ENCODE data around the gene GPANK1. TPM values are rescaled to one million over a fixed set of nuclear protein-coding genes. Genes with fewer than 3 reads are reported as not detected.
A peak's percentile ranks its signal among the peaks of the same experiment; 100 is the strongest.

The GPANK1 gene
- total and polyA plus RNA-seq, 2 of the 13 experiments (the other 11 are each of a cell fraction or from before 2014, with no cell fraction given), result 15.4 to 22.8 TPM

DNA sequence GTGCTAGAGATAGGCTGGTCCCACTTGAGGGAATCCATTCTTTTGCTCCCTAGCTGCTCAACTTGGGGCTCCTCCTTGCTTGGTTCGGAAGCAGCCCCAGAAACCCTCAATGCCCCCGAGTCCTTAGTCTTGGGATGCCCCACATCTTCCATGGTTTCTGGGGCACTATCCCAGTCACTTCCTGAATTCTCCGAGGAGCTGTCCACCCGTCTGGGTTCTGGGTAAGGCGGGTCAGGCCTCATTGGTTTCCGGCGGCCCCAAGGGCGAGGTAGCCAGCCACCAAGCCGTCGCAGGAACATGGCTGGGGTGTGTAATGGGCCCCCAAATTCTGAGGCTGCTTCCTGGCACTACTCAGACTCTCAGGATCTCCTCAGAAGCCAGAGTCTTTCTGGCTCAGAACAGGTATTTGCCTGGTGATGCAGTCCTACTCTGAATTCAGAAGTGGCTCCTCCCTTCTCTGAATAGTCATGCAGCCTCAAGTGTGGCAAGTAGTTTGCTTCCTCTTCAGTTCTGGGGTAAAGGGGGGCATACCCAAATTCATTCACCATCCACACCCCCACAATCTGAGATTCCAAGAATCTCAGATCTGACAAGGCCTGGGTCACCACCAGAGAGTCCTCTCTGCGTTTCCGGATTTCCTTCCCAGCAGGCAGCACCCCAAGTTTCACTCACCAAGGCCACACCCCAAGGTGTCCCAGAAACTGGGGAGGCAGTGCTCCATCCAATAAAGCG is 5.0 kb downstream of the GPANK1 start (continued):
- TF ChIP-seq, protein P1, sequence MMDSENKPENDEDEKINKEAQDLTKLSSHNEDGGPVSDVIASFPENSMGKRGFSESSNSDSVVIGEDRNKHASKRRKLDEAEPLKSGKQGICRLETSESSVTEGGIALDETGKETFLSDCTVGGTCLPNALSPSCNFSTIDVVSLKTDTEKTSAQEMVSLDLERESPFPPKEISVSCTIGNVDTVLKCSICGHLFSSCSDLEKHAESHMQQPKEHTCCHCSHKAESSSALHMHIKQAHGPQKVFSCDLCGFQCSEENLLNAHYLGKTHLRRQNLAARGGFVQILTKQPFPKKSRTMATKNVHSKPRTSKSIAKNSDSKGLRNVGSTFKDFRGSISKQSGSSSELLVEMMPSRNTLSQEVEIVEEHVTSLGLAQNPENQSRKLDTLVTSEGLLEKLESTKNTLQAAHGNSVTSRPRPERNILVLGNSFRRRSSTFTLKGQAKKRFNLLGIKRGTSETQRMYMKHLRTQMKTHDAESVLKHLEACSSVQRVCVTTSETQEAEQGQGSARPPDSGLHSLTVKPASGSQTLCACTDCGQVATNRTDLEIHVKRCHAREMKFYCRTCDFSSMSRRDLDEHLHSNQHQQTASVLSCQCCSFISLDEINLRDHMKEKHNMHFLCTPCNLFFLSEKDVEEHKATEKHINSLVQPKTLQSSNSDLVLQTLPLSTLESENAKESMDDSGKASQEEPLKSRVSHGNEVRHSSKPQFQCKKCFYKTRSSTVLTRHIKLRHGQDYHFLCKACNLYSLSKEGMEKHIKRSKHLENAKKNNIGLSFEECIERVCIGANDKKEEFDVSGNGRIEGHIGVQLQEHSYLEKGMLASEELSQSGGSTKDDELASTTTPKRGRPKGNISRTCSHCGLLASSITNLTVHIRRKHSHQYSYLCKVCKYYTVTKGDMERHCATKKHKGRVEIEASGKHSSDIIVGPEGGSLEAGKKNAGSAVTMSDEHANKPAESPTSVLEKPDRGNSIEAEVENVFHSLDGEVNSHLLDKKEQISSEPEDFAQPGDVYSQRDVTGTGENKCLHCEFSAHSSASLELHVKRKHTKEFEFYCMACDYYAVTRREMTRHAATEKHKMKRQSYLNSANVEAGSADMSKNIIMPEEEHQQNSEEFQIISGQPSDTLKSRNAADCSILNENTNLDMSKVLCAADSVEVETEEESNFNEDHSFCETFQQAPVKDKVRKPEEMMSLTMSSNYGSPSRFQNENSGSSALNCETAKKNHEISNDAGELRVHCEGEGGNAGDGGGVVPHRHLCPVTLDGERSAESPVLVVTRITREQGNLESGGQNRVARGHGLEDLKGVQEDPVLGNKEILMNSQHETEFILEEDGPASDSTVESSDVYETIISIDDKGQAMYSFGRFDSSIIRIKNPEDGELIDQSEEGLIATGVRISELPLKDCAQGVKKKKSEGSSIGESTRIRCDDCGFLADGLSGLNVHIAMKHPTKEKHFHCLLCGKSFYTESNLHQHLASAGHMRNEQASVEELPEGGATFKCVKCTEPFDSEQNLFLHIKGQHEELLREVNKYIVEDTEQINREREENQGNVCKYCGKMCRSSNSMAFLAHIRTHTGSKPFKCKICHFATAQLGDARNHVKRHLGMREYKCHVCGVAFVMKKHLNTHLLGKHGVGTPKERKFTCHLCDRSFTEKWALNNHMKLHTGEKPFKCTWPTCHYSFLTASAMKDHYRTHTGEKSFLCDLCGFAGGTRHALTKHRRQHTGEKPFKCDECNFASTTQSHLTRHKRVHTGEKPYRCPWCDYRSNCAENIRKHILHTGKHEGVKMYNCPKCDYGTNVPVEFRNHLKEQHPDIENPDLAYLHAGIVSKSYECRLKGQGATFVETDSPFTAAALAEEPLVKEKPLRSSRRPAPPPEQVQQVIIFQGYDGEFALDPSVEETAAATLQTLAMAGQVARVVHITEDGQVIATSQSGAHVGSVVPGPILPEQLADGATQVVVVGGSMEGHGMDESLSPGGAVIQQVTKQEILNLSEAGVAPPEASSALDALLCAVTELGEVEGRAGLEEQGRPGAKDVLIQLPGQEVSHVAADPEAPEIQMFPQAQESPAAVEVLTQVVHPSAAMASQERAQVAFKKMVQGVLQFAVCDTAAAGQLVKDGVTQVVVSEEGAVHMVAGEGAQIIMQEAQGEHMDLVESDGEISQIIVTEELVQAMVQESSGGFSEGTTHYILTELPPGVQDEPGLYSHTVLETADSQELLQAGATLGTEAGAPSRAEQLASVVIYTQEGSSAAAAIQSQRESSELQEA (CRISPR knock-in tag; IDR thresholded peaks at IDR 0.05; ENCODE audit: not compliant biosample characterization), result no peak
- TF ChIP-seq CENPX (CRISPR knock-in tag; IDR thresholded peaks at IDR 0.05), result no peak
- no peak for TF ChIP-seq ZNF768 (CRISPR knock-in tag; IDR thresholded peaks at IDR 0.05)
- no peak for TF ChIP-seq NONO (IDR thresholded peaks at IDR 0.05)
- 0 out of 2 replicates have a peak, but pooled peaks have one; percentile 4 for TF ChIP-seq NONO (CRISPR knock-in tag; conservative IDR thresholded peaks at IDR 0.05)
- TF ChIP-seq, protein P2, sequence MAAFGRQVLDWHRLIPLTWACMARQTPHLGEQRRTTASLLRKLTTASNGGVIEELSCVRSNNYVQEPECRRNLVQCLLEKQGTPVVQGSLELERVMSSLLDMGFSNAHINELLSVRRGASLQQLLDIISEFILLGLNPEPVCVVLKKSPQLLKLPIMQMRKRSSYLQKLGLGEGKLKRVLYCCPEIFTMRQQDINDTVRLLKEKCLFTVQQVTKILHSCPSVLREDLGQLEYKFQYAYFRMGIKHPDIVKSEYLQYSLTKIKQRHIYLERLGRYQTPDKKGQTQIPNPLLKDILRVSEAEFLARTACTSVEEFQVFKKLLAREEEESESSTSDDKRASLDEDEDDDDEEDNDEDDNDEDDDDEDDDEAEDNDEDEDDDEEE (CRISPR knock-in tag; IDR thresholded peaks at IDR 0.05), result no peak
- TF ChIP-seq ZNF546 (CRISPR knock-in tag; conservative IDR thresholded peaks at IDR 0.05), result peak; percentile 34; the same call in 1 of the 2 replicates
- TF ChIP-seq SOX6 (IDR thresholded peaks at IDR 0.05), result no peak
- no peak; the same call in 1 of the 2 replicates for TF ChIP-seq SOX6 (CRISPR knock-in tag; IDR thresholded peaks at IDR 0.05)
- no peak for TF ChIP-seq ZNF75D (CRISPR knock-in tag; IDR thresholded peaks at IDR 0.05; ENCODE audit: borderline replicate concordance)
- TF ChIP-seq, protein P3, sequence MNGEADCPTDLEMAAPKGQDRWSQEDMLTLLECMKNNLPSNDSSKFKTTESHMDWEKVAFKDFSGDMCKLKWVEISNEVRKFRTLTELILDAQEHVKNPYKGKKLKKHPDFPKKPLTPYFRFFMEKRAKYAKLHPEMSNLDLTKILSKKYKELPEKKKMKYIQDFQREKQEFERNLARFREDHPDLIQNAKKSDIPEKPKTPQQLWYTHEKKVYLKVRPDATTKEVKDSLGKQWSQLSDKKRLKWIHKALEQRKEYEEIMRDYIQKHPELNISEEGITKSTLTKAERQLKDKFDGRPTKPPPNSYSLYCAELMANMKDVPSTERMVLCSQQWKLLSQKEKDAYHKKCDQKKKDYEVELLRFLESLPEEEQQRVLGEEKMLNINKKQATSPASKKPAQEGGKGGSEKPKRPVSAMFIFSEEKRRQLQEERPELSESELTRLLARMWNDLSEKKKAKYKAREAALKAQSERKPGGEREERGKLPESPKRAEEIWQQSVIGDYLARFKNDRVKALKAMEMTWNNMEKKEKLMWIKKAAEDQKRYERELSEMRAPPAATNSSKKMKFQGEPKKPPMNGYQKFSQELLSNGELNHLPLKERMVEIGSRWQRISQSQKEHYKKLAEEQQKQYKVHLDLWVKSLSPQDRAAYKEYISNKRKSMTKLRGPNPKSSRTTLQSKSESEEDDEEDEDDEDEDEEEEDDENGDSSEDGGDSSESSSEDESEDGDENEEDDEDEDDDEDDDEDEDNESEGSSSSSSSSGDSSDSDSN (CRISPR knock-in tag; IDR thresholded peaks at IDR 0.05), result no peak
- no peak for TF ChIP-seq NCOA1 (CRISPR knock-in tag; IDR thresholded peaks at IDR 0.05)
- TF ChIP-seq KLF11 (CRISPR knock-in tag; IDR thresholded peaks at IDR 0.05), result no peak
- no peak for TF ChIP-seq SKI (IDR thresholded peaks at IDR 0.05; ENCODE audit: partially characterized antibody)
- no peak for TF ChIP-seq ZNF317 (CRISPR knock-in tag; IDR thresholded peaks at IDR 0.05)
- TF ChIP-seq REL (CRISPR knock-in tag; conservative IDR thresholded peaks at IDR 0.05), result no peak
- no peak for TF ChIP-seq TCF7L2 (IDR thresholded peaks at IDR 0.05; ENCODE audit: low read depth, low read length)
- no peak for TF ChIP-seq MED1 (CRISPR knock-in tag; IDR thresholded peaks at IDR 0.05)

All from HepG2 (cell line).